ENCODE measurements around the gene ARHGAP25. TPM values are rescaled to one million over a fixed set of nuclear protein-coding genes. Genes with fewer than 3 reads are reported as not detected.
A peak's percentile ranks its signal among the peaks of the same experiment; 100 is the strongest.

The ARHGAP25 gene
- polyA plus RNA-seq, 4 donors, result 1.8 to 7.6 (median 3.1) TPM

GRCh38 chr2:68768951-68769350, 34.3 kb downstream of the ARHGAP25 start:
- no peak for DNase-seq
- H3K4me3 ChIP-seq (ENCODE audit: low read depth in 1 of 3, low read length in 3 of 3), result no peak overlapping the region
- H3K4me1 ChIP-seq (ENCODE audit: control insufficient read depth in 3 of 3, insufficient read depth in 2 of 3, low read depth in 1 of 3, low read length in 2 of 3), result peaks cover 0 to 10% (median 2%) of the 10 kb centered on the region in 3 donors
- H3K36me3 ChIP-seq (ENCODE audit: control insufficient read depth in 3 of 3, insufficient read depth in 2 of 3, low read depth in 1 of 3, low read length in 3 of 3), result no peaks in the 10 kb centered on the region
- peak overlapping the region in 2 of 3 donors; percentile 16 to 92 for H3K27ac ChIP-seq (ENCODE audit: low read depth in 1 of 3, low read length in 2 of 3)
- H3K27me3 ChIP-seq (ENCODE audit: control insufficient read depth in 3 of 3, insufficient read depth in 3 of 3, low read length in 3 of 3), result peaks cover 0 to 5% (median 0%) of the 10 kb centered on the region in 3 donors
- H3K9me3 ChIP-seq (ENCODE audit: control insufficient read depth in 2 of 2, insufficient read depth in 1 of 2, low read depth in 1 of 2, low read length in 1 of 2), result no peaks in the 10 kb centered on the region
- no peak for FAIRE-seq

- Histone ChIP-seq H3K4me1 (ENCODE audit: control insufficient read depth in 3 of 3, insufficient read depth in 2 of 3, low read depth in 1 of 3, low read length in 2 of 3) (peaks cover 0 to 9% (median 2%) of the 10 kb centered on the region in 3 donors), H3K27me3 (ENCODE audit: control insufficient read depth in 3 of 3, insufficient read depth in 3 of 3, low read length in 3 of 3) (no peaks in the 10 kb centered on the region), H3K9me3 (ENCODE audit: control insufficient read depth in 2 of 2, insufficient read depth in 1 of 2, low read depth in 1 of 2, low read length in 1 of 2) (no peaks in the 10 kb centered on the region), H3K4me3 (ENCODE audit: low read depth in 1 of 3, low read length in 3 of 3) (no peak overlapping the region), H3K36me3 (ENCODE audit: control insufficient read depth in 3 of 3, insufficient read depth in 2 of 3, low read depth in 1 of 3, low read length in 3 of 3) (no peaks in the 10 kb centered on the region), H3K27ac (ENCODE audit: low read depth in 1 of 3, low read length in 2 of 3) (peak overlapping the region in 2 of 3 donors; percentile 57 to 86)
- DNase-seq (no peak), FAIRE-seq (no peak)
- 75 to 90% (median 84%) methylated on average over 6 of the region's 6 CpGs for WGBS, 3 donors
These were observed 35.1 kb downstream of the ARHGAP25 start for GRCh38 chr2:68769586-68770270.

- no peak for FAIRE-seq
- Histone ChIP-seq H3K4me1 (ENCODE audit: control insufficient read depth in 3 of 3, insufficient read depth in 2 of 3, low read depth in 1 of 3, low read length in 2 of 3) (peaks cover 0 to 9% (median 2%) of the 10 kb centered on the region in 3 donors), H3K27ac (ENCODE audit: low read depth in 1 of 3, low read length in 2 of 3) (peak overlapping the region in 2 of 3 donors; percentile 57 to 86), H3K9me3 (ENCODE audit: control insufficient read depth in 2 of 2, insufficient read depth in 1 of 2, low read depth in 1 of 2, low read length in 1 of 2) (no peaks in the 10 kb centered on the region), H3K27me3 (ENCODE audit: control insufficient read depth in 3 of 3, insufficient read depth in 3 of 3, low read length in 3 of 3) (no peaks in the 10 kb centered on the region), H3K36me3 (ENCODE audit: control insufficient read depth in 3 of 3, insufficient read depth in 2 of 3, low read depth in 1 of 3, low read length in 3 of 3) (no peaks in the 10 kb centered on the region), H3K4me3 (ENCODE audit: low read depth in 1 of 3, low read length in 3 of 3) (no peak overlapping the region)
- DNase-seq, result no peak
- WGBS, 3 donors, result 64 to 84% (median 67%) methylated on average over 6 of the region's 6 CpGs
These were observed 35.9 kb downstream of the ARHGAP25 start for GRCh38 chr2:68770271-68771111.

- H3K4me3 ChIP-seq (ENCODE audit: low read depth in 1 of 3, low read length in 3 of 3), result no peak overlapping the region
- FAIRE-seq, result no peak
- peak overlapping the region in 2 of 3 donors; percentile 70 to 86 for H3K27ac ChIP-seq (ENCODE audit: low read depth in 1 of 3, low read length in 2 of 3)
- no peaks in the 10 kb centered on the region for H3K36me3 ChIP-seq (ENCODE audit: control insufficient read depth in 3 of 3, insufficient read depth in 2 of 3, low read depth in 1 of 3, low read length in 3 of 3)
- peaks cover 0 to 9% (median 2%) of the 10 kb centered on the region in 3 donors for H3K4me1 ChIP-seq (ENCODE audit: control insufficient read depth in 3 of 3, insufficient read depth in 2 of 3, low read depth in 1 of 3, low read length in 2 of 3)
- WGBS, 3 donors, result 44 to 47% (median 44%) methylated on average over 3 of the region's 3 CpGs
- no peak for DNase-seq
- H3K9me3 ChIP-seq (ENCODE audit: control insufficient read depth in 2 of 2, insufficient read depth in 1 of 2, low read depth in 1 of 2, low read length in 1 of 2), result no peaks in the 10 kb centered on the region
- no peaks in the 10 kb centered on the region for H3K27me3 ChIP-seq (ENCODE audit: control insufficient read depth in 3 of 3, insufficient read depth in 3 of 3, low read length in 3 of 3)
These were observed 36.7 kb downstream of the ARHGAP25 start for GRCh38 chr2:68771211-68771751.

- Histone ChIP-seq H3K36me3 (ENCODE audit: control insufficient read depth in 3 of 3, insufficient read depth in 2 of 3, low read depth in 1 of 3, low read length in 3 of 3) (no peaks in the 10 kb centered on the region), H3K9me3 (ENCODE audit: control insufficient read depth in 2 of 2, insufficient read depth in 1 of 2, low read depth in 1 of 2, low read length in 1 of 2) (no peaks in the 10 kb centered on the region), H3K27ac (ENCODE audit: low read depth in 1 of 3, low read length in 2 of 3) (peak overlapping the region in 2 of 3 donors; percentile 61 to 70), H3K4me3 (ENCODE audit: low read depth in 1 of 3, low read length in 3 of 3) (no peak overlapping the region), H3K27me3 (ENCODE audit: control insufficient read depth in 3 of 3, insufficient read depth in 3 of 3, low read length in 3 of 3) (no peaks in the 10 kb centered on the region), H3K4me1 (ENCODE audit: control insufficient read depth in 3 of 3, insufficient read depth in 2 of 3, low read depth in 1 of 3, low read length in 2 of 3) (peaks cover 0 to 9% (median 2%) of the 10 kb centered on the region in 3 donors)
- FAIRE-seq (no peak), DNase-seq (no peak)
- 88 to 98% (median 94%) methylated on average over 2 of the region's 2 CpGs for WGBS, 3 donors
These were observed 37.5 kb downstream of the ARHGAP25 start for GRCh38 chr2:68772109-68772508.

- Histone ChIP-seq H3K27me3 (ENCODE audit: control insufficient read depth in 3 of 3, insufficient read depth in 3 of 3, low read length in 3 of 3) (no peaks in the 10 kb centered on the region), H3K4me3 (ENCODE audit: low read depth in 1 of 3, low read length in 3 of 3) (peak overlapping the region; percentile 14 to 50 (median 44)), H3K4me1 (ENCODE audit: control insufficient read depth in 3 of 3, insufficient read depth in 2 of 3, low read depth in 1 of 3, low read length in 2 of 3) (peaks cover 0 to 9% (median 2%) of the 10 kb centered on the region in 3 donors), H3K36me3 (ENCODE audit: control insufficient read depth in 3 of 3, insufficient read depth in 2 of 3, low read depth in 1 of 3, low read length in 3 of 3) (no peaks in the 10 kb centered on the region), H3K9me3 (ENCODE audit: control insufficient read depth in 2 of 2, insufficient read depth in 1 of 2, low read depth in 1 of 2, low read length in 1 of 2) (no peaks in the 10 kb centered on the region), H3K27ac (ENCODE audit: low read depth in 1 of 3, low read length in 2 of 3) (peak overlapping the region; percentile 21 to 89 (median 53))
- FAIRE-seq, result no peak
- WGBS, 3 donors, result 49 to 79% (median 63%) methylated on average over 31 of the region's 31 CpGs
- peak in 1 of 2 donors; percentile 48 for DNase-seq
These were observed 40.1 kb downstream of the ARHGAP25 start for GRCh38 chr2:68774569-68775271.

GRCh38 chr2:68775272-68775842, 40.7 kb downstream of the ARHGAP25 start:
- no peak for FAIRE-seq
- peaks cover 0 to 9% (median 2%) of the 10 kb centered on the region in 3 donors for H3K4me1 ChIP-seq (ENCODE audit: control insufficient read depth in 3 of 3, insufficient read depth in 2 of 3, low read depth in 1 of 3, low read length in 2 of 3)
- H3K36me3 ChIP-seq (ENCODE audit: control insufficient read depth in 3 of 3, insufficient read depth in 2 of 3, low read depth in 1 of 3, low read length in 3 of 3), result no peaks in the 10 kb centered on the region
- no peak for DNase-seq
- WGBS, 3 donors, result 67 to 82% (median 67%) methylated on average over 13 of the region's 13 CpGs
- H3K9me3 ChIP-seq (ENCODE audit: control insufficient read depth in 2 of 2, insufficient read depth in 1 of 2, low read depth in 1 of 2, low read length in 1 of 2), result no peaks in the 10 kb centered on the region
- peak overlapping the region; percentile 21 to 89 (median 43) for H3K27ac ChIP-seq (ENCODE audit: low read depth in 1 of 3, low read length in 2 of 3)
- peak overlapping the region; percentile 14 to 50 (median 44) for H3K4me3 ChIP-seq (ENCODE audit: low read depth in 1 of 3, low read length in 3 of 3)
- H3K27me3 ChIP-seq (ENCODE audit: control insufficient read depth in 3 of 3, insufficient read depth in 3 of 3, low read length in 3 of 3), result no peaks in the 10 kb centered on the region

Measured in small intestine (tissue), 7 donors.